ENCODE measurements around the gene PCED1A.

DNA sequence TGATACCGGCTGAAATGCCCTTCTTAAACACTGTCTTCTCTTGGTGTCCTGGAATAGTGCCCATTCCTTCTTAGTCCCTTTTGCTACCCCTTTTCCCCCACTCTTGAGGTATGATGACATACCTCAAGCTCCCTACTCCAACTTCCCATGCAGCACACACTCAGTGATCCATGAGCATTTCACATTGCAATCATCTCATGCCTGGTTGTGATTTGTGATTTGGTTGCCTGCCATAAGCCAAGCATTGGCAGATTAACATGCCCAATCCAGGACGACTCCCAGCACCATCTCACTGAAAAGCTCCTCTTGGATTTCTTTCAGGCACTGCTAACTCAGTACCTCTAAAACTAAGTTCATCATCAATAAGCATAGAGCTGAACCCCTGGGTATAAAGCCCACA, 18.1 kb upstream of the PCED1A start:
- TF ChIP-seq CTCF (IDR thresholded peaks at IDR 0.05 in 4 of 5, conservative IDR thresholded peaks at IDR 0.05 in 1 of 5), result no peak
- TF ChIP-seq POLR2A (IDR thresholded peaks at IDR 0.05), result no peak
